SK-N-SH (cell line): Measurements from ENCODE around the gene IQCE.

Experiments used
- EP300 ChIP-seq, 2 experiments: IDR thresholded peaks; 2 replicates each; pipeline versions ENCODE4 v1.4.0 to v1.6.1; 2012; ENCODE audit warnings: borderline replicate concordance in 1 of 2, low read depth in 1 of 2, low read length in 1 of 2
- EZH2phosphoT487 ChIP-seq: fragments of 200-600 bp; sonication (generic); IDR thresholded peaks from 2 replicates; pipeline ENCODE4 v1.6.1; 2017; ENCODE audit warnings: low read depth, mixed run types, mild to moderate bottlenecking, antibody characterized with exemption, moderate library complexity, borderline replicate concordance
- FOXJ3 ChIP-seq: sonication (generic); formaldehyde crosslinking; IDR thresholded peaks from 2 replicates; pipeline ENCODE4 v1.5.1; 2020; ENCODE audit warnings: mild to moderate bottlenecking, missing genetic modification reagents
- JUND ChIP-seq: IDR thresholded peaks from 2 replicates; pipeline ENCODE4 v1.4.0; 2012
- NFIC ChIP-seq: IDR thresholded peaks from 2 replicates; pipeline ENCODE4 v1.4.0; 2012; ENCODE audit warnings: borderline replicate concordance
- NRF1 ChIP-seq: IDR thresholded peaks from 2 replicates; pipeline ENCODE4 v1.6.1; 2012; ENCODE audit warnings: low read depth, mild to moderate bottlenecking, low read length
- RAD21 ChIP-seq: IDR thresholded peaks from 2 replicates; pipeline ENCODE4 v1.6.1; 2012; ENCODE audit warnings: mild to moderate bottlenecking, low read length
- TEAD4 ChIP-seq: IDR thresholded peaks from 2 replicates; pipeline ENCODE4 v1.4.0; 2012; ENCODE audit warnings: mild to moderate bottlenecking, borderline replicate concordance; ENCODE audit not compliant: insufficient read depth
- YY1 ChIP-seq: IDR thresholded peaks from 2 replicates; pipeline ENCODE4 v1.4.0; 2012; ENCODE audit warnings: low read depth, mild to moderate bottlenecking
- TF ChIP-seq, protein P1 (sequence below): fragments of 200-600 bp; sonication (generic); IDR thresholded peaks from 2 replicates; pipeline ENCODE4 v1.6.1; 2017; ENCODE audit warnings: antibody characterized with exemption, mild to moderate bottlenecking, moderate library complexity
- TF ChIP-seq, protein P2 (sequence below): IDR thresholded peaks from 2 replicates; pipeline ENCODE4 v1.4.0; 2012; ENCODE audit warnings: low read depth
- TF ChIP-seq, protein P3 (sequence below): IDR thresholded peaks from 2 replicates; pipeline ENCODE4 v1.6.1; 2012; ENCODE audit warnings: mild to moderate bottlenecking, low read depth, low read length, moderate library complexity
- TF ChIP-seq, protein P4 (sequence below): IDR thresholded peaks from 2 replicates; pipeline ENCODE4 v1.4.0; 2012; ENCODE audit warnings: low read depth, borderline replicate concordance
- TF ChIP-seq, protein P5 (sequence below): IDR thresholded peaks from 2 replicates; pipeline ENCODE4 v1.4.0; 2012; ENCODE audit warnings: low read depth, borderline replicate concordance

DNA sequence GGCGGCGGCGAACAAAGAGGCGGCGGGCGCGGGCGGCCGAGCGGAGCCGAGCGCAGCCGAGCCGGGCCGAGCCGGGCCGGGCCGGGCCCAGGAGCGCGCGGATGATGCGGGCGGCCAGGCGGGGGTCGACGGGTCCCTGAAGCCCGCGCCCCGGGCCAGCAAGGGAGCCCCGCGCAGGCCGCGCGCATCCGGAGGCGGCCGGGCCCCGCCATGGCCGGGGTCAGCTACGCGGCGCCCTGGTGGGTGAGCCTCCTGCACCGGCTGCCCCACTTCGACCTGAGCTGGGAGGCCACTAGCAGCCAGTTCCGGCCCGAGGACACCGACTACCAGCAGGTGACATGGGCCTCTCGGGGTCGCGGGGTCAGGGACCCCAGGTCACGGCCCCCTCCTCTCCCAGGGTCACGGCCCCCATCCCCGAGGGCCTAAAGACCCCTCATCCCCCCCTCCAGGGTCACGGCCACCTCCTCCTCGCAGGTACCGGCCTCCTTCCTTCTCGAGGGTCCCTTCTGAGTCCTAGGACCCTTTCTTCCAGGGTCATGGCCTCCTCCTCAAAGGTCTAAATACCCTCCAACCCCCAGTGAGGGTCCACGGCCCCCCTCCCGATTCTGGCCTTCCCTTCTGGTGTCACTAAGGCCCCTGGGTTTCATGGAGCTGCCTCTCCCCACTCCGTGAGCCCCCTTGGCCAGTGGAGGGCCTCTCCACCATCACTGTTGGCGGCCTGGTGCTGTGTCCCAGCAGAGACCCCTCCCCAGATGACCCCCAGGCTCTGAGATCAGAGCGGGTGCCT lies 73.4 kb downstream of the IQCE start, which contains the start of gene TTYH3:
- TF ChIP-seq, protein P1, sequence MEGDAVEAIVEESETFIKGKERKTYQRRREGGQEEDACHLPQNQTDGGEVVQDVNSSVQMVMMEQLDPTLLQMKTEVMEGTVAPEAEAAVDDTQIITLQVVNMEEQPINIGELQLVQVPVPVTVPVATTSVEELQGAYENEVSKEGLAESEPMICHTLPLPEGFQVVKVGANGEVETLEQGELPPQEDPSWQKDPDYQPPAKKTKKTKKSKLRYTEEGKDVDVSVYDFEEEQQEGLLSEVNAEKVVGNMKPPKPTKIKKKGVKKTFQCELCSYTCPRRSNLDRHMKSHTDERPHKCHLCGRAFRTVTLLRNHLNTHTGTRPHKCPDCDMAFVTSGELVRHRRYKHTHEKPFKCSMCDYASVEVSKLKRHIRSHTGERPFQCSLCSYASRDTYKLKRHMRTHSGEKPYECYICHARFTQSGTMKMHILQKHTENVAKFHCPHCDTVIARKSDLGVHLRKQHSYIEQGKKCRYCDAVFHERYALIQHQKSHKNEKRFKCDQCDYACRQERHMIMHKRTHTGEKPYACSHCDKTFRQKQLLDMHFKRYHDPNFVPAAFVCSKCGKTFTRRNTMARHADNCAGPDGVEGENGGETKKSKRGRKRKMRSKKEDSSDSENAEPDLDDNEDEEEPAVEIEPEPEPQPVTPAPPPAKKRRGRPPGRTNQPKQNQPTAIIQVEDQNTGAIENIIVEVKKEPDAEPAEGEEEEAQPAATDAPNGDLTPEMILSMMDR = no peak
- TF ChIP-seq YY1 = 0 out of 2 replicates have a peak, but pooled peaks have one; percentile 27
- TF ChIP-seq NRF1 = no peak
- no peak for TF ChIP-seq RAD21
- TF ChIP-seq, protein P2, sequence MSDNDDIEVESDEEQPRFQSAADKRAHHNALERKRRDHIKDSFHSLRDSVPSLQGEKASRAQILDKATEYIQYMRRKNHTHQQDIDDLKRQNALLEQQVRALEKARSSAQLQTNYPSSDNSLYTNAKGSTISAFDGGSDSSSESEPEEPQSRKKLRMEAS = no peak
- no peak for TF ChIP-seq JUND
- TF ChIP-seq, protein P3, sequence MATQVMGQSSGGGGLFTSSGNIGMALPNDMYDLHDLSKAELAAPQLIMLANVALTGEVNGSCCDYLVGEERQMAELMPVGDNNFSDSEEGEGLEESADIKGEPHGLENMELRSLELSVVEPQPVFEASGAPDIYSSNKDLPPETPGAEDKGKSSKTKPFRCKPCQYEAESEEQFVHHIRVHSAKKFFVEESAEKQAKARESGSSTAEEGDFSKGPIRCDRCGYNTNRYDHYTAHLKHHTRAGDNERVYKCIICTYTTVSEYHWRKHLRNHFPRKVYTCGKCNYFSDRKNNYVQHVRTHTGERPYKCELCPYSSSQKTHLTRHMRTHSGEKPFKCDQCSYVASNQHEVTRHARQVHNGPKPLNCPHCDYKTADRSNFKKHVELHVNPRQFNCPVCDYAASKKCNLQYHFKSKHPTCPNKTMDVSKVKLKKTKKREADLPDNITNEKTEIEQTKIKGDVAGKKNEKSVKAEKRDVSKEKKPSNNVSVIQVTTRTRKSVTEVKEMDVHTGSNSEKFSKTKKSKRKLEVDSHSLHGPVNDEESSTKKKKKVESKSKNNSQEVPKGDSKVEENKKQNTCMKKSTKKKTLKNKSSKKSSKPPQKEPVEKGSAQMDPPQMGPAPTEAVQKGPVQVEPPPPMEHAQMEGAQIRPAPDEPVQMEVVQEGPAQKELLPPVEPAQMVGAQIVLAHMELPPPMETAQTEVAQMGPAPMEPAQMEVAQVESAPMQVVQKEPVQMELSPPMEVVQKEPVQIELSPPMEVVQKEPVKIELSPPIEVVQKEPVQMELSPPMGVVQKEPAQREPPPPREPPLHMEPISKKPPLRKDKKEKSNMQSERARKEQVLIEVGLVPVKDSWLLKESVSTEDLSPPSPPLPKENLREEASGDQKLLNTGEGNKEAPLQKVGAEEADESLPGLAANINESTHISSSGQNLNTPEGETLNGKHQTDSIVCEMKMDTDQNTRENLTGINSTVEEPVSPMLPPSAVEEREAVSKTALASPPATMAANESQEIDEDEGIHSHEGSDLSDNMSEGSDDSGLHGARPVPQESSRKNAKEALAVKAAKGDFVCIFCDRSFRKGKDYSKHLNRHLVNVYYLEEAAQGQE = no peak
- TF ChIP-seq EZH2phosphoT487 = no peak
- no peak for TF ChIP-seq EP300 (IDR thresholded peaks at IDR 0.05; ENCODE audit: borderline replicate concordance in 1 of 2, low read depth in 1 of 2, low read length in 1 of 2)
- no peak for TF ChIP-seq TEAD4
- TF ChIP-seq, protein P4, sequence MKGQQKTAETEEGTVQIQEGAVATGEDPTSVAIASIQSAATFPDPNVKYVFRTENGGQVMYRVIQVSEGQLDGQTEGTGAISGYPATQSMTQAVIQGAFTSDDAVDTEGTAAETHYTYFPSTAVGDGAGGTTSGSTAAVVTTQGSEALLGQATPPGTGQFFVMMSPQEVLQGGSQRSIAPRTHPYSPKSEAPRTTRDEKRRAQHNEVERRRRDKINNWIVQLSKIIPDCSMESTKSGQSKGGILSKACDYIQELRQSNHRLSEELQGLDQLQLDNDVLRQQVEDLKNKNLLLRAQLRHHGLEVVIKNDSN = no peak
- peak; percentile 62; the same call in 1 of the 2 replicates for TF ChIP-seq FOXJ3 (CRISPR knock-in tag)
- TF ChIP-seq NFIC = no peak
- TF ChIP-seq, protein P5, sequence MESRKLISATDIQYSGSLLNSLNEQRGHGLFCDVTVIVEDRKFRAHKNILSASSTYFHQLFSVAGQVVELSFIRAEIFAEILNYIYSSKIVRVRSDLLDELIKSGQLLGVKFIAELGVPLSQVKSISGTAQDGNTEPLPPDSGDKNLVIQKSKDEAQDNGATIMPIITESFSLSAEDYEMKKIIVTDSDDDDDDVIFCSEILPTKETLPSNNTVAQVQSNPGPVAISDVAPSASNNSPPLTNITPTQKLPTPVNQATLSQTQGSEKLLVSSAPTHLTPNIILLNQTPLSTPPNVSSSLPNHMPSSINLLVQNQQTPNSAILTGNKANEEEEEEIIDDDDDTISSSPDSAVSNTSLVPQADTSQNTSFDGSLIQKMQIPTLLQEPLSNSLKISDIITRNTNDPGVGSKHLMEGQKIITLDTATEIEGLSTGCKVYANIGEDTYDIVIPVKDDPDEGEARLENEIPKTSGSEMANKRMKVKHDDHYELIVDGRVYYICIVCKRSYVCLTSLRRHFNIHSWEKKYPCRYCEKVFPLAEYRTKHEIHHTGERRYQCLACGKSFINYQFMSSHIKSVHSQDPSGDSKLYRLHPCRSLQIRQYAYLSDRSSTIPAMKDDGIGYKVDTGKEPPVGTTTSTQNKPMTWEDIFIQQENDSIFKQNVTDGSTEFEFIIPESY = no peak
